Embryonic facial prominence (tissue), 1 donor: ENCODE results near the gene POLR2M.

Experiments
- DNase-seq: peaks from one replicate; pipeline ENCODE4 v3.0.0-alpha.2; 2016; ENCODE audit errors: extremely low spot score

The POLR2M gene

GRCh38 chr15:57692709-57693108 lies 13.8 kb upstream of the POLR2M start:
- no peak for DNase-seq

GRCh38 chr15:57694279-57694678 lies 12.2 kb upstream of the POLR2M start:
- DNase-seq, result no peak

- DNase-seq, result no peak
These were observed 10.4 kb upstream of the POLR2M start for GRCh38 chr15:57696146-57696545.

- no peak for DNase-seq
These were observed 8.9 kb upstream of the POLR2M start for GRCh38 chr15:57697588-57697987.

GRCh38 chr15:57698243-57698642 lies 8.3 kb upstream of the POLR2M start:
- DNase-seq, result no peak

GRCh38 chr15:57698991-57699390 lies 7.5 kb upstream of the POLR2M start:
- no peak for DNase-seq

GRCh38 chr15:57703387-57703786 lies 3.1 kb upstream of the POLR2M start:
- DNase-seq, result no peak

GRCh38 chr15:57704441-57704840 lies 2.1 kb upstream of the POLR2M start:
- DNase-seq, result no peak

- no peak for DNase-seq
These were observed 639 bp upstream of the POLR2M start for GRCh38 chr15:57705746-57706404.

- no peak for DNase-seq
These were observed 1.5 kb downstream of the POLR2M start for GRCh38 chr15:57708047-57708446.

GRCh38 chr15:57718309-57718708 lies 11.8 kb downstream of the POLR2M start:
- DNase-seq, result no peak

GRCh38 chr15:57720867-57721266 lies 14.4 kb downstream of the POLR2M start:
- DNase-seq, result no peak

- DNase-seq, result no peak
These were observed 19.9 kb downstream of the POLR2M start for GRCh38 chr15:57726411-57726810.

GRCh38 chr15:57727031-57727430 lies 20.5 kb downstream of the POLR2M start:
- DNase-seq, result no peak

- no peak for DNase-seq
These were observed 21.9 kb downstream of the POLR2M start for GRCh38 chr15:57728436-57728835.

GRCh38 chr15:57730876-57731275 lies 24.4 kb downstream of the POLR2M start:
- no peak for DNase-seq

GRCh38 chr15:57731530-57732103 lies 25.1 kb downstream of the POLR2M start:
- no peak for DNase-seq

- DNase-seq, result no peak
These were observed 26.2 kb downstream of the POLR2M start for GRCh38 chr15:57732526-57733331.

GRCh38 chr15:57734860-57735259 lies 28.3 kb downstream of the POLR2M start:
- DNase-seq, result no peak

- DNase-seq, result no peak
These were observed 28.9 kb downstream of the POLR2M start for GRCh38 chr15:57735431-57735830.

- DNase-seq, result no peak
These were observed 29.4 kb downstream of the POLR2M start for GRCh38 chr15:57735891-57736290.

- DNase-seq, result no peak
These were observed 30.1 kb downstream of the POLR2M start for GRCh38 chr15:57736591-57736990.

- no peak for DNase-seq
These were observed 32.3 kb downstream of the POLR2M start for GRCh38 chr15:57738734-57739237.
